Gastroesophageal sphincter (tissue), 4 donors: Measurements from ENCODE around the gene PPM1B. TPM values are rescaled to one million over a fixed set of nuclear protein-coding genes. Genes with fewer than 3 reads are reported as not detected.

ENCODE experiments used
- ATAC-seq: fragments of 150-250 bp; one replicate; pipeline ENCODE4 v1.9.1; 2016; ENCODE audit warnings: mild to moderate bottlenecking, moderate library complexity
- H3K27ac ChIP-seq, 4 donors: fragments of 200-600 bp; sonication (generic) in 3 of 4; 1 replicate in 3 of 4; 2 replicates in 1 of 4; pipeline ENCODE4 v1.5.1; 2016 to 2019
- H3K27me3 ChIP-seq: fragments of 200-600 bp; sonication (generic); one replicate; pipeline ENCODE4 v1.5.1; 2019
- H3K36me3 ChIP-seq, 2 donors: fragments of 200-600 bp; sonication (generic); one replicate each; pipeline ENCODE4 v1.5.1; 2019; ENCODE audit warnings: control low read depth in 1 of 2
- H3K4me1 ChIP-seq, 3 donors: fragments of 200-600 bp; sonication (generic); 1 replicate in 2 of 3; 2 replicates in 1 of 3; pipeline ENCODE4 v1.5.1; 2016 to 2019; ENCODE audit warnings: control low read depth in 2 of 3
- H3K4me3 ChIP-seq, 2 donors: fragments of 200-600 bp; sonication (generic); one replicate each; pipeline ENCODE4 v1.5.1; 2019; ENCODE audit warnings: mild to moderate bottlenecking in 1 of 2, moderate library complexity in 1 of 2
- H3K9me3 ChIP-seq, 3 donors: fragments of 200-600 bp; sonication (generic); one replicate each; pipeline ENCODE4 v1.5.1; 2017 to 2019; ENCODE audit warnings: control low read depth in 2 of 3
- EP300 ChIP-seq: sonication (generic); formaldehyde crosslinking; IDR thresholded peaks from one replicate; pipeline ENCODE4 v1.6.1; 2017; ENCODE audit warnings: antibody characterized with exemption, mild to moderate bottlenecking
- POLR2A ChIP-seq, 2 donors: fragments of 450-650 bp; IDR thresholded peaks; one replicate each; pipeline ENCODE4 v1.6.1; 2017; ENCODE audit warnings: antibody characterized with exemption in 2 of 2, mild to moderate bottlenecking in 2 of 2, moderate library complexity in 1 of 2
- POLR2AphosphoS5 ChIP-seq: sonication (generic); formaldehyde crosslinking; IDR thresholded peaks from one replicate; pipeline ENCODE4 v1.6.1; 2017; ENCODE audit warnings: antibody characterized with exemption
- WGBS, 2 donors: methylation state at CpG; one replicate each; pipeline ENCODE4 v1.1.5; 2018; ENCODE audit warnings: low coverage in 1 of 2; 5-methylcytosine and 5-hydroxymethylcytosine counted together
- total RNA-seq, 4 donors: library from RNA; depleted of rRNA; stranded (reverse); fragments of >200 nt; gene quantifications; one replicate each; pipeline ENCODE4 v1.1.0, GENCODE V29; 2016
- TF ChIP-seq, protein P1 (sequence below), 4 experiments: fragments of 200-600 bp in 2 of 4; fragments of 450-650 bp in 2 of 4; sonication (generic) in 1 of 4; IDR thresholded peaks; one replicate each; pipeline ENCODE4 v1.5.1; 2017 to 2019; ENCODE audit warnings: antibody characterized with exemption in 4 of 4, mild to moderate bottlenecking in 2 of 4, moderate library complexity in 2 of 4

The PPM1B gene
- total RNA-seq, 4 donors from 2014 or later: 62.9 to 125 (median 81.3) TPM

DNA sequence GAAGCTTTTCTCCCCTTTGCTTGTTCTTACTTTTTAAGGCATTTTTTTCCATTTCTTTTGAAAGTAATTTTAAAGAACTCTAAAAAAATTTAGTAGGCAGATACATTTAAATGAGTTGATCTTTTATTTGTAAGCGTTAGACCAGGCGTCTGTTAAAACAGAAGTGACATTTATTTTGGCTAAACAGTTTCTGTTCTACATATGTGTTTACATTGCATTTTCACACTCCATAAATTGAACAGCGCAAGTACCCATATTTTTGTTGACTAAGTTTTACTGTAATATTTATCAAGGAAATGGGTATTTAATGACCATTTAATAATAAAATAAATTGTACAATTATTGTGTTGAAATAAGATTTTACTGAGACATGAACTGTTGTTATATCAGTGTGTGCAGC lies 21.9 kb downstream of the PPM1B start:
- ATAC-seq: no peak

DNA sequence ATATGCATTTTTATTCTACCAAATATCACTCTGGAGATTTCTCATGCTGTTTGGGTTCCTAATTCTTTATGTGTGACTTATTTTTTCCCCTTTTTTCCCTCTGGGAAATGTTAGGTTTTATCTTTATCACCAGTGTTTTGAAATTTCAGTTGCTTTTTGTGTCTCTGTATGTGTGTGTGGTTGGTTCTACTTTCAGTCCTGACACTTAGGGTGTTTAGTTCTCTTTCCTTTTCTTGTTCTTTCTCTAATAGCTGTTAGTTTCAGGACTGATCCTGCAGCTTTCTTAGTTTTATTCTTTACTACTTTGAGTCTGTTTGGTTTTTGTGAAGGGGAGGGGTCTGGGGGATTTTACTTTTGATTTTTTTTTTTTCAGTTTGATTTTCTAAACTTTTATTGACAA lies 23.1 kb downstream of the PPM1B start:
- TF ChIP-seq, protein P1, sequence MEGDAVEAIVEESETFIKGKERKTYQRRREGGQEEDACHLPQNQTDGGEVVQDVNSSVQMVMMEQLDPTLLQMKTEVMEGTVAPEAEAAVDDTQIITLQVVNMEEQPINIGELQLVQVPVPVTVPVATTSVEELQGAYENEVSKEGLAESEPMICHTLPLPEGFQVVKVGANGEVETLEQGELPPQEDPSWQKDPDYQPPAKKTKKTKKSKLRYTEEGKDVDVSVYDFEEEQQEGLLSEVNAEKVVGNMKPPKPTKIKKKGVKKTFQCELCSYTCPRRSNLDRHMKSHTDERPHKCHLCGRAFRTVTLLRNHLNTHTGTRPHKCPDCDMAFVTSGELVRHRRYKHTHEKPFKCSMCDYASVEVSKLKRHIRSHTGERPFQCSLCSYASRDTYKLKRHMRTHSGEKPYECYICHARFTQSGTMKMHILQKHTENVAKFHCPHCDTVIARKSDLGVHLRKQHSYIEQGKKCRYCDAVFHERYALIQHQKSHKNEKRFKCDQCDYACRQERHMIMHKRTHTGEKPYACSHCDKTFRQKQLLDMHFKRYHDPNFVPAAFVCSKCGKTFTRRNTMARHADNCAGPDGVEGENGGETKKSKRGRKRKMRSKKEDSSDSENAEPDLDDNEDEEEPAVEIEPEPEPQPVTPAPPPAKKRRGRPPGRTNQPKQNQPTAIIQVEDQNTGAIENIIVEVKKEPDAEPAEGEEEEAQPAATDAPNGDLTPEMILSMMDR (IDR thresholded peaks at IDR 0.05): no peak
- TF ChIP-seq EP300 (no peak), POLR2A (IDR thresholded peaks at IDR 0.05) (no peak), POLR2AphosphoS5 (no peak)
- no peak overlapping the region for H3K4me3 ChIP-seq
- peaks cover 0 to 73% (median 0%) of the 10 kb centered on the region in 3 donors for H3K4me1 ChIP-seq
- no peaks in the 10 kb centered on the region for H3K9me3 ChIP-seq
- H3K27me3 ChIP-seq: no peaks in the 10 kb centered on the region
- no peak overlapping the region for H3K27ac ChIP-seq
- ATAC-seq: no peak
- H3K36me3 ChIP-seq: peaks cover 0 to 9% of the 10 kb centered on the region in 2 donors

More for the DNA sequence above, 21.9 kb downstream of the PPM1B start:
- Histone ChIP-seq H3K4me1 (peaks cover 0 to 77% (median 1%) of the 10 kb centered on the region in 3 donors), H3K9me3 (no peaks in the 10 kb centered on the region), H3K4me3 (no peak overlapping the region), H3K27ac (no peak overlapping the region), H3K36me3 (peaks cover 0 to 13% of the 10 kb centered on the region in 2 donors), H3K27me3 (no peaks in the 10 kb centered on the region)
- no peak for TF ChIP-seq POLR2AphosphoS5
- no peak for TF ChIP-seq EP300
- TF ChIP-seq, protein P1 (IDR thresholded peaks at IDR 0.05): no peak
- TF ChIP-seq POLR2A (IDR thresholded peaks at IDR 0.05): no peak
- WGBS, 2 donors: 87 to 91% methylated on average over 3 of the region's 3 CpGs

DNA sequence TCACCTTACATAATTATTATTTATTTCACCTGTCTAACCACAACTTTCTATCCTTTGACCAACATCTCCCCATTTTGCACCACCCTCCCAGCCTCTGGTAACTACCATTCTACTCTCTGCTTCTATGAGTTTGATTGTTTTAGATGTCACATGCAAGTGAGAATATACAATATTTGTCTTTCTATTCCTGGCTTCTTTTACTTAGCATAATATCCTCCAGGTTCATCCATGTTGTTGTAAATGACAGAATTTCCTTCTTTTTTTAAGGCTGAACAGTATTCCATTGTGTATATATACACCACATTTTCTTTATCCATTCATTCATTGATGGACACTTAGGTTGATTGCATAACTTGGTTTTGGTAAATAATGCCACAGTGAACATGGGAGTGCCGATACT lies 24.0 kb downstream of the PPM1B start:
- H3K27me3 ChIP-seq: no peaks in the 10 kb centered on the region
- no peak overlapping the region for H3K27ac ChIP-seq
- H3K36me3 ChIP-seq: peaks cover 0 to 9% of the 10 kb centered on the region in 2 donors
- H3K4me1 ChIP-seq: peaks cover 0 to 72% (median 0%) of the 10 kb centered on the region in 3 donors
- no peak overlapping the region for H3K4me3 ChIP-seq
- no peak for ATAC-seq
- no peak for TF ChIP-seq POLR2A (IDR thresholded peaks at IDR 0.05)
- TF ChIP-seq POLR2AphosphoS5: no peak
- TF ChIP-seq, protein P1 (IDR thresholded peaks at IDR 0.05): no peak
- no peak for TF ChIP-seq EP300
- no peaks in the 10 kb centered on the region for H3K9me3 ChIP-seq
- 82 to 100% methylated on average over 1 of the region's 1 CpG for WGBS, 2 donors

DNA sequence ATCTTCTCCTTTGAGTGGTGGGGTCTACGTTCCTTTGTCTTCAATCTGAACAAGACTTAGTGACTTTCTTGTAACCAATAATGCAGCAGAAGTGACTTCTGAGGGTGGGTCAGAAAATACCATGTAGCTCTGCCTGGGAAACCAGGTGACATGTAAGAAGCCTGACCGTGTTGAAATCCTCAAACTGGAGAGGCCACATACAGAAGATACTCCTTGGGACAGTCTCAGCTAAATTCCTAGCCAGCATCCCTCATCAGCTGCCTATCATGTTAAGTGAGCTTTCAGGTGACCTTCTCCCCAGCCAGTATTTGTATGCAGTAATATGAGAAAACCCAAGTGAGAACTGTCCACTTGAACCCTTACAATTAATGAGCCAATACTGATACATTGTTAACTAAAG lies 27.0 kb downstream of the PPM1B start:
- no peak for ATAC-seq
- H3K36me3 ChIP-seq: peaks cover 0 to 9% of the 10 kb centered on the region in 2 donors
- no peak overlapping the region for H3K27ac ChIP-seq
- WGBS, 2 donors: 93 to 94% methylated on average over 2 of the region's 2 CpGs
- TF ChIP-seq, protein P1 (IDR thresholded peaks at IDR 0.05): no peak
- TF ChIP-seq POLR2AphosphoS5: no peak
- no peak for TF ChIP-seq EP300
- no peak for TF ChIP-seq POLR2A (IDR thresholded peaks at IDR 0.05)
- no peaks in the 10 kb centered on the region for H3K9me3 ChIP-seq
- H3K4me1 ChIP-seq: peaks cover 0 to 54% (median 0%) of the 10 kb centered on the region in 3 donors
- H3K27me3 ChIP-seq: no peaks in the 10 kb centered on the region
- no peak overlapping the region for H3K4me3 ChIP-seq

DNA sequence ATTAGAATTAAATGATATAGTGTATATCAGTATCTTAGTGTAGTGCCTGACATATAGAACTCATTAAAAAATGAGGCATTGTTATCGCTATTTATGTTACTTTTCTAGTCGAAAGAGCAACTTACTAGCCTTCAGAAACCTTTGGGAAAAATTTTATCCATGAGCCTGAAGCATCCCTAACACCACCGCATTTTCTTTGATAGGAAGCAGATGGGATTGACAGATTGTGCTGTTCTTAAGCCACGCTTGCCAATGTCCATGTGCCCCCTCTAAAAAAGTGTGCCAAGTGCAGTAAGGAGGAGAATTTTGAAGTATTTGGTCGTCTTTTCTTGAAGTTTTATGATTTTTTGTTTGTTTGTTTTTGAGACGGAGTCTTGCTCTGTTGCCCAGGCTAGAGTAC lies 29.1 kb downstream of the PPM1B start:
- no peak for ATAC-seq
- 94 to 96% methylated on average over 6 of the region's 6 CpGs for WGBS, 2 donors
- TF ChIP-seq, protein P1 (IDR thresholded peaks at IDR 0.05): no peak
- TF ChIP-seq POLR2AphosphoS5: no peak
- no peak for TF ChIP-seq POLR2A (IDR thresholded peaks at IDR 0.05)
- TF ChIP-seq EP300: no peak
- Histone ChIP-seq H3K27ac (no peak overlapping the region), H3K27me3 (no peaks in the 10 kb centered on the region), H3K4me3 (no peak overlapping the region), H3K4me1 (peaks cover 0 to 50% (median 3%) of the 10 kb centered on the region in 3 donors), H3K36me3 (peaks cover 0 to 18% of the 10 kb centered on the region in 2 donors), H3K9me3 (no peaks in the 10 kb centered on the region)
